ENCODE results near the gene RNASE8.

Gene RNASE8

GRCh38 chr14:21017528-21018245 lies 39.9 kb upstream of the RNASE8 start:
- no peak for DNase-seq (ENCODE audit: extremely low spot score)
- no peak for TF ChIP-seq CTBP1 (IDR thresholded peaks at IDR 0.05; ENCODE audit: borderline replicate concordance)
- TF ChIP-seq FOXK2 (IDR thresholded peaks at IDR 0.05) = no peak
- TF ChIP-seq FOXM1 (IDR thresholded peaks at IDR 0.05; ENCODE audit: borderline replicate concordance) = no peak
- no peak for TF ChIP-seq NFRKB (IDR thresholded peaks at IDR 0.05)
- TF ChIP-seq SP1 (IDR thresholded peaks at IDR 0.05) = no peak
- TF ChIP-seq ZNF384 (IDR thresholded peaks at IDR 0.05) = no peak
- no peak for TF ChIP-seq ELF4 (IDR thresholded peaks at IDR 0.05)
- TF ChIP-seq FOXA1 (IDR thresholded peaks at IDR 0.05) = no peak
- no peak for TF ChIP-seq L3MBTL2 (conservative IDR thresholded peaks at IDR 0.05)
- TF ChIP-seq TARDBP (IDR thresholded peaks at IDR 0.05) = no peak
- no peak for TF ChIP-seq ARNT (IDR thresholded peaks at IDR 0.05)
- TF ChIP-seq HDGF (IDR thresholded peaks at IDR 0.05; ENCODE audit: borderline replicate concordance) = no peak
- TF ChIP-seq SUZ12 (IDR thresholded peaks at IDR 0.05) = no peak
- TF ChIP-seq LEF1 (IDR thresholded peaks at IDR 0.05; ENCODE audit: borderline replicate concordance) = no peak
- TF ChIP-seq BHLHE40 (IDR thresholded peaks at IDR 0.05; ENCODE audit: borderline replicate concordance) = no peak
- TF ChIP-seq PKNOX1 (IDR thresholded peaks at IDR 0.05) = no peak
- POLR2A ChIA-PET = interaction anchor here (1.3 kb wide), 1 partner anchor 29 kb away, joined by 3 read pairs; no protein-coding TSS in a partner anchor
- CTCF ChIA-PET = interaction anchor here (0.6 to 4.7 kb wide), 4 partner anchors 22 to 75 kb away, joined by 3 to 98 read pairs (median 3); no protein-coding TSS in a partner anchor

GRCh38 chr14:21018286-21018685 lies 39.3 kb upstream of the RNASE8 start:
- ChIA-PET POLR2A (interaction anchor here (1.3 to 1.6 kb wide), 2 partner anchors 28 to 48 kb away, joined by 3 to 4 read pairs; no protein-coding TSS in a partner anchor), CTCF (interaction anchor here (0.9 to 4.7 kb wide), 3 partner anchors 22 to 74 kb away, joined by 3 to 98 read pairs (median 3); no protein-coding TSS in a partner anchor)
- DNase-seq (ENCODE audit: extremely low spot score) = no peak
- TF ChIP-seq SUZ12 (IDR thresholded peaks at IDR 0.05) (no peak), ELF4 (IDR thresholded peaks at IDR 0.05) (no peak), HDGF (IDR thresholded peaks at IDR 0.05; ENCODE audit: borderline replicate concordance) (no peak), FOXK2 (IDR thresholded peaks at IDR 0.05) (no peak), FOXA1 (IDR thresholded peaks at IDR 0.05) (no peak), FOXM1 (IDR thresholded peaks at IDR 0.05; ENCODE audit: borderline replicate concordance) (no peak), PKNOX1 (IDR thresholded peaks at IDR 0.05) (no peak), BHLHE40 (IDR thresholded peaks at IDR 0.05; ENCODE audit: borderline replicate concordance) (no peak), NFRKB (IDR thresholded peaks at IDR 0.05) (no peak)

- no peak for DNase-seq (ENCODE audit: extremely low spot score)
- CTCF ChIA-PET = interaction anchor here (2.9 kb wide), 1 partner anchor 21 kb away, joined by 15 read pairs; no protein-coding TSS in a partner anchor
- POLR2A ChIA-PET = interaction anchor here (1.6 kb wide), 1 partner anchor 48 kb away, joined by 4 read pairs; no protein-coding TSS in a partner anchor
- TF ChIP-seq LEF1 (IDR thresholded peaks at IDR 0.05; ENCODE audit: borderline replicate concordance) (no peak), FOXA1 (IDR thresholded peaks at IDR 0.05) (no peak), FOXK2 (IDR thresholded peaks at IDR 0.05) (no peak), HDGF (IDR thresholded peaks at IDR 0.05; ENCODE audit: borderline replicate concordance) (no peak), SUZ12 (IDR thresholded peaks at IDR 0.05) (no peak), FOXM1 (IDR thresholded peaks at IDR 0.05; ENCODE audit: borderline replicate concordance) (no peak), CTBP1 (IDR thresholded peaks at IDR 0.05; ENCODE audit: borderline replicate concordance) (no peak), ELF4 (IDR thresholded peaks at IDR 0.05) (no peak), ARNT (IDR thresholded peaks at IDR 0.05) (no peak), ZNF384 (IDR thresholded peaks at IDR 0.05) (no peak), BHLHE40 (IDR thresholded peaks at IDR 0.05; ENCODE audit: borderline replicate concordance) (no peak)
Measured at GRCh38 chr14:21018781-21019180, 38.8 kb upstream of the RNASE8 start.

- TF ChIP-seq NFRKB (IDR thresholded peaks at IDR 0.05) (no peak), HDGF (IDR thresholded peaks at IDR 0.05; ENCODE audit: borderline replicate concordance) (no peak), SP1 (IDR thresholded peaks at IDR 0.05) (no peak), PKNOX1 (IDR thresholded peaks at IDR 0.05) (no peak), ZNF384 (IDR thresholded peaks at IDR 0.05) (no peak), FOXM1 (IDR thresholded peaks at IDR 0.05; ENCODE audit: borderline replicate concordance) (no peak), SUZ12 (IDR thresholded peaks at IDR 0.05) (no peak), TARDBP (IDR thresholded peaks at IDR 0.05) (no peak), LEF1 (IDR thresholded peaks at IDR 0.05; ENCODE audit: borderline replicate concordance) (no peak), ELF4 (IDR thresholded peaks at IDR 0.05) (no peak), CTBP1 (IDR thresholded peaks at IDR 0.05; ENCODE audit: borderline replicate concordance) (no peak), FOXK2 (IDR thresholded peaks at IDR 0.05) (no peak), L3MBTL2 (conservative IDR thresholded peaks at IDR 0.05) (no peak), FOXA1 (IDR thresholded peaks at IDR 0.05) (no peak), BHLHE40 (IDR thresholded peaks at IDR 0.05; ENCODE audit: borderline replicate concordance) (no peak), ARNT (IDR thresholded peaks at IDR 0.05) (no peak)
- CTCF ChIA-PET = interaction anchor here (2.9 kb wide), 1 partner anchor 21 kb away, joined by 15 read pairs; no protein-coding TSS in a partner anchor
- POLR2A ChIA-PET = interaction anchor here (1.6 kb wide), 1 partner anchor 49 kb away, joined by 4 read pairs; no protein-coding TSS in a partner anchor
- DNase-seq (ENCODE audit: extremely low spot score) = no peak
Measured at GRCh38 chr14:21019366-21019765, 38.3 kb upstream of the RNASE8 start.

- TF ChIP-seq CTBP1 (IDR thresholded peaks at IDR 0.05; ENCODE audit: borderline replicate concordance) (no peak), ELF4 (IDR thresholded peaks at IDR 0.05) (no peak), HDGF (IDR thresholded peaks at IDR 0.05; ENCODE audit: borderline replicate concordance) (no peak), SUZ12 (IDR thresholded peaks at IDR 0.05) (no peak), FOXA1 (IDR thresholded peaks at IDR 0.05) (no peak), PKNOX1 (IDR thresholded peaks at IDR 0.05) (no peak), LEF1 (IDR thresholded peaks at IDR 0.05; ENCODE audit: borderline replicate concordance) (no peak), FOXM1 (IDR thresholded peaks at IDR 0.05; ENCODE audit: borderline replicate concordance) (no peak), BHLHE40 (IDR thresholded peaks at IDR 0.05; ENCODE audit: borderline replicate concordance) (no peak), TARDBP (IDR thresholded peaks at IDR 0.05) (no peak), ARNT (IDR thresholded peaks at IDR 0.05) (no peak), L3MBTL2 (conservative IDR thresholded peaks at IDR 0.05) (no peak), FOXK2 (IDR thresholded peaks at IDR 0.05) (no peak), NFRKB (IDR thresholded peaks at IDR 0.05) (no peak), ZNF384 (IDR thresholded peaks at IDR 0.05) (no peak), SP1 (IDR thresholded peaks at IDR 0.05) (no peak)
- ChIA-PET CTCF (interaction anchor here (2.9 kb wide), 1 partner anchor 19 kb away, joined by 15 read pairs; no protein-coding TSS in a partner anchor), POLR2A (interaction anchor here (1.6 kb wide), 1 partner anchor 82 kb away, joined by 4 read pairs; no protein-coding TSS in a partner anchor)
- no peak for DNase-seq (ENCODE audit: extremely low spot score)
Measured at GRCh38 chr14:21020977-21021545, 36.6 kb upstream of the RNASE8 start.
